Neural cell (in vitro differentiated cells): ENCODE results near the gene STK17B. TPM values are rescaled to one million over a fixed set of nuclear protein-coding genes. Genes with fewer than 3 reads are reported as not detected.

Experiments
- H2AFZ ChIP-seq: fragments of 200-600, 300-800 bp; sonication (generic), shearing (Covaris generic); 2 replicates; pipeline ENCODE4 v1.6.0; 2014; ENCODE audit warnings: low read depth, mild to moderate bottlenecking, antibody characterized with exemption, low read length, moderate library complexity
- H3F3A ChIP-seq: fragments of 200-600 bp; shearing (Covaris generic); 2 replicates; pipeline ENCODE4 v1.6.1; 2016; ENCODE audit warnings: mild to moderate bottlenecking, moderate library complexity, mixed read lengths, antibody characterized with exemption, low read length; ENCODE audit not compliant: insufficient read depth, poor library complexity, severe bottlenecking
- H3K27ac ChIP-seq: fragments of 200-600, 300-800 bp; sonication (generic), shearing (Covaris generic); 2 replicates; pipeline ENCODE4 v1.5.1; 2014; ENCODE audit warnings: mild to moderate bottlenecking, low read length, moderate library complexity
- H3K27me3 ChIP-seq: fragments of 300-800, 200-600 bp; sonication (generic), shearing (Covaris generic); 2 replicates; pipeline ENCODE4 v1.6.0; 2014; ENCODE audit warnings: mild to moderate bottlenecking, low read depth, low read length, moderate library complexity; ENCODE audit not compliant: insufficient read depth
- H3K36me3 ChIP-seq: fragments of 300-800, 200-600 bp; sonication (generic), shearing (Covaris generic); 2 replicates; pipeline ENCODE4 v1.5.1; 2014; ENCODE audit warnings: mild to moderate bottlenecking, antibody characterized with exemption, low read length, moderate library complexity; ENCODE audit not compliant: insufficient read depth
- H3K4me2 ChIP-seq: fragments of 300-800, 200-600 bp; sonication (generic), shearing (Covaris generic); 2 replicates; pipeline ENCODE4 v1.6.0; 2014; ENCODE audit warnings: mild to moderate bottlenecking, low read length
- H3K4me3 ChIP-seq: fragments of 300-800, 200-600 bp; sonication (generic), shearing (Covaris generic); 2 replicates; pipeline ENCODE4 v1.5.1; 2014; ENCODE audit warnings: mild to moderate bottlenecking, low read length, moderate library complexity
- H3K79me2 ChIP-seq: fragments of 200-600 bp; shearing (Covaris generic); replicated peaks from 2 replicates; pipeline ENCODE4 v1.6.0; 2014; ENCODE audit warnings: mild to moderate bottlenecking, low read length, moderate library complexity; ENCODE audit not compliant: insufficient read depth
- H3K9ac ChIP-seq: fragments of 300-800, 200-600 bp; sonication (generic), shearing (Covaris generic); 2 replicates; pipeline ENCODE4 v1.6.1; 2016; ENCODE audit warnings: mild to moderate bottlenecking, low read length, mixed read lengths
- H3K9me2 ChIP-seq: fragments of 200-600 bp; shearing (Covaris generic); 2 replicates; pipeline ENCODE4 v1.6.1; 2016; ENCODE audit warnings: mild to moderate bottlenecking, low read length, mixed read lengths; ENCODE audit not compliant: insufficient read depth
- H3K9me3 ChIP-seq: fragments of 200-600, 300-800 bp; sonication (generic), shearing (Covaris generic); 2 replicates; pipeline ENCODE4 v1.6.1; 2016; ENCODE audit warnings: mild to moderate bottlenecking, mixed run types, low read length, moderate library complexity, mixed read lengths
- H4K20me1 ChIP-seq: fragments of 200-600 bp; shearing (Covaris generic); 2 replicates; pipeline ENCODE4 v1.6.1; 2016; ENCODE audit warnings: mild to moderate bottlenecking, mixed run types; ENCODE audit not compliant: insufficient read depth
- EP300 ChIP-seq: fragments of 450-650 bp; conservative IDR thresholded peaks from 2 replicates; pipeline ENCODE4 v1.6.1; 2014; ENCODE audit warnings: antibody characterized with exemption, mild to moderate bottlenecking, moderate library complexity; ENCODE audit not compliant: poor library complexity, severe bottlenecking
- EZH2 ChIP-seq: fragments of 200-600, 300-800 bp; shearing (Covaris generic), sonication (generic); IDR thresholded peaks from 2 replicates; pipeline ENCODE4 v1.6.1; 2014; ENCODE audit warnings: antibody characterized with exemption, low read length, borderline replicate concordance, mild to moderate bottlenecking; ENCODE audit not compliant: insufficient read depth, poor library complexity, severe bottlenecking
- MXI1 ChIP-seq: fragments of 450-650 bp; conservative IDR thresholded peaks from 2 replicates; pipeline ENCODE4 v1.6.1; 2014; ENCODE audit warnings: antibody characterized with exemption, mild to moderate bottlenecking; ENCODE audit not compliant: poor library complexity, severe bottlenecking
- POLR2AphosphoS5 ChIP-seq: IDR thresholded peaks from 2 replicates; pipeline ENCODE4 v1.6.1; 2012
- RAD21 ChIP-seq: fragments of 450-650 bp; conservative IDR thresholded peaks from 2 replicates; pipeline ENCODE4 v1.6.1; 2014; ENCODE audit warnings: antibody characterized with exemption, mild to moderate bottlenecking, moderate library complexity
- REST ChIP-seq: IDR thresholded peaks from 2 replicates; pipeline ENCODE4 v1.6.1; 2012; ENCODE audit warnings: borderline replicate concordance
- SMC3 ChIP-seq: fragments of 450-650 bp; conservative IDR thresholded peaks from 2 replicates; pipeline ENCODE4 v1.6.1; 2014; ENCODE audit warnings: antibody characterized with exemption, mild to moderate bottlenecking, moderate library complexity; ENCODE audit not compliant: poor library complexity
- TAF1 ChIP-seq: IDR thresholded peaks from 2 replicates; pipeline ENCODE4 v1.6.1; 2012; ENCODE audit warnings: low read depth
- polyA plus RNA-seq: library from polyadenylated mRNA; depleted of rRNA; stranded (reverse); fragments of >200 nt; gene quantifications from 2 replicates; pipeline ENCODE4 v1.2.3, GENCODE V29; 2014
- TF ChIP-seq, protein P1 (sequence below): fragments of 450-650 bp; IDR thresholded peaks from 2 replicates; pipeline ENCODE4 v1.5.1; 2014; ENCODE audit warnings: antibody characterized with exemption, mild to moderate bottlenecking, moderate library complexity; ENCODE audit not compliant: poor library complexity, severe bottlenecking

Gene STK17B
- polyA plus RNA-seq, 1 donor from 2014 or later = 0.67 TPM

DNA sequence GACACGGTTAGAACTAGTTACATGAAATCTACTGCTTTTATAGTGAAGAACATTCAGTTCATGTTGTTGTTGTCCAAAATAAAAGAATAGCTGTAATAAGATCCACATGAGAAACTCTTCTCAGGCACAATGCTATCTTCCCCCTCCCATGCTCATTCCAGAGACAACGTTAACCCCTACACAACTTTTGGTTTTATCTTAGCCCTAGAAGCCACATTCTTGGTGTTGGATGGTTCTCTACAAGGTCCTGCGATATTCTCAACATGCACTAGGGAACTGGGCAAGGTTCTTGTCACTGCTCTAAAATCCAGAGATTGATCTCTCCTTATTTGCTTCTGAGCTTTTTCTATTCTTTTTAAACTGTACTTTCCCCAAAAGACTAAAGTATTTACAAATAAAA is 51.5 kb downstream of the STK17B start:
- H3K9ac ChIP-seq = no peak overlapping the region
- H3K9me3 ChIP-seq = no peaks in the 10 kb centered on the region
- no peaks in the 10 kb centered on the region for H3K9me2 ChIP-seq
- no peaks in the 10 kb centered on the region for H3K36me3 ChIP-seq
- no peak overlapping the region for H3K4me3 ChIP-seq
- no peak overlapping the region for H3K27ac ChIP-seq
- no peak overlapping the region for H2AFZ ChIP-seq
- H3K79me2 ChIP-seq = no peaks in the 10 kb centered on the region
- no peaks in the 10 kb centered on the region for H3K27me3 ChIP-seq
- H3F3A ChIP-seq = no peaks in the 10 kb centered on the region
- no peaks in the 10 kb centered on the region for H4K20me1 ChIP-seq
- no peak overlapping the region for H3K4me2 ChIP-seq
- no peak for TF ChIP-seq SMC3

DNA sequence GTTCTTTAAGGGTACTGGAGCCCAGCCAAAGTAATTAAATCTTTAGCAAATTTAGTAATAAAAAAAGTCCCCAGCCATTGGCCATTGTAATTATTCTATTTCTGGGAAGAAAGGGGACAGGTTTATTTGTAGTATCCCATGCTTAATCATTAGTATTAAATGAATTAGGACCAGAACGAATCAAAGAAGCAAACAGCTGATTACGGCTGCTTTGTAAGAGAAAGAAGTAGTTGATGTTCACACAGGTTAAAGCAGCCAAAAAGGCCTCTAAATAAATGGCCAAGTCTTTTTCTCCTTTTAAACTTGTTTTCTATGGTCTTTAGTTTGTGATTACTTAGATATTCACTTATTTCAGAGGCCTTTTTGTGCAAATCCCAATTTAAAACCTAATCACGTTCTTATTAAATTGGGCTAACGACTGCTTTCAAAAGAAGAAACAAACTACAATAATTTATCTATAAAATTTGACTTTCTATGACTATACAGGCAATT is 54.1 kb downstream of the STK17B start:
- Histone ChIP-seq H3K9me2 (no peaks in the 10 kb centered on the region), H3K27ac (no peak overlapping the region), H3K36me3 (no peaks in the 10 kb centered on the region), H3F3A (no peaks in the 10 kb centered on the region), H3K9ac (no peak overlapping the region), H3K79me2 (no peaks in the 10 kb centered on the region), H3K9me3 (no peaks in the 10 kb centered on the region), H3K27me3 (no peaks in the 10 kb centered on the region), H4K20me1 (no peaks in the 10 kb centered on the region), H2AFZ (no peak overlapping the region), H3K4me3 (no peak overlapping the region), H3K4me2 (no peak overlapping the region)
- TF ChIP-seq REST (no peak), TAF1 (no peak), EZH2 (no peak), MXI1 (no peak), RAD21 (no peak), SMC3 (no peak), POLR2AphosphoS5 (no peak), EP300 (no peak)
- TF ChIP-seq, protein P1, sequence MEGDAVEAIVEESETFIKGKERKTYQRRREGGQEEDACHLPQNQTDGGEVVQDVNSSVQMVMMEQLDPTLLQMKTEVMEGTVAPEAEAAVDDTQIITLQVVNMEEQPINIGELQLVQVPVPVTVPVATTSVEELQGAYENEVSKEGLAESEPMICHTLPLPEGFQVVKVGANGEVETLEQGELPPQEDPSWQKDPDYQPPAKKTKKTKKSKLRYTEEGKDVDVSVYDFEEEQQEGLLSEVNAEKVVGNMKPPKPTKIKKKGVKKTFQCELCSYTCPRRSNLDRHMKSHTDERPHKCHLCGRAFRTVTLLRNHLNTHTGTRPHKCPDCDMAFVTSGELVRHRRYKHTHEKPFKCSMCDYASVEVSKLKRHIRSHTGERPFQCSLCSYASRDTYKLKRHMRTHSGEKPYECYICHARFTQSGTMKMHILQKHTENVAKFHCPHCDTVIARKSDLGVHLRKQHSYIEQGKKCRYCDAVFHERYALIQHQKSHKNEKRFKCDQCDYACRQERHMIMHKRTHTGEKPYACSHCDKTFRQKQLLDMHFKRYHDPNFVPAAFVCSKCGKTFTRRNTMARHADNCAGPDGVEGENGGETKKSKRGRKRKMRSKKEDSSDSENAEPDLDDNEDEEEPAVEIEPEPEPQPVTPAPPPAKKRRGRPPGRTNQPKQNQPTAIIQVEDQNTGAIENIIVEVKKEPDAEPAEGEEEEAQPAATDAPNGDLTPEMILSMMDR = no peak
